ENCODE measurements around the gene SNX30.

The SNX30 gene

DNA sequence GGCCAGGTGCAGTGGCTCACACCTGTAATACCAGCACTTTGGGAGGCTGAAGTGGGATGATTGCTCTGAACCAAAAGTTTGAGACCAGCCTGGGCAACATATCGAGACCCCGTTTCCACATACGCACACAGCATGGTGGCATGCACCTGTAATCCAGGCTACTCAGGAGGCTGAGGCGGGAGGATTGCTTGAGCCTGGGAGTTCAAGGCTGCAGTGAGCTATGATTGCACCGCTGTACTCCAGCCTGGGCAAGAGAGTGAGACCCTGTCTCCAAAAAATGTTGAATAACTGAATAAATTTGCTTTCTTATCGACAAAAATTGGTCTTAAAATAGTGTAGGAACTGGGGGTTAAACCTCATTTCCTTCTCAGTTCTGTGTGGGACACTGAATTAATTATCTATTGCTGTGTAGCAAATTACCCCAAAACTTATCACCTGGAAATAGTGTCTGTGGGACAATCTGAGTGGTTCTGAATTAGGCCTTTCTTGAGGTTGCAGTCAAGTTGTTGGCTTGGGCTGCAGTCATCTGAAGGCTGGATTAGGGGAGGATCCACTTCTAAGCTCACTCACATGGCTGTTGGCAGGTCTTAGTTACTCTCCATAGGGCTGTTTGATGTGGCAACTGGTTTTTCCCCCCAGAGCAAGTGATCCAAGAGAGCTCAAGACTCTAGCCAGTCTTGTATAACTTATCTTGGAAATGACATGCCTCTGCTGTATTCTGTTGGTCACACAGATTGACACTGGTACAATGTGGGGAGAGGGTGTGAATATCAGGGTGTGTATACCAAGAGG is 2.0 kb downstream of the SNX30 start:
- DNase-seq (ENCODE audit: low read depth, low spot score), result no peak

- no peak for DNase-seq (ENCODE audit: low read depth, low spot score)
Observed at GRCh38 chr9:112753725-112754124, 3.2 kb downstream of the SNX30 start.

- DNase-seq (ENCODE audit: low read depth, low spot score), result no peak
Observed at GRCh38 chr9:112754578-112754977, 4.0 kb downstream of the SNX30 start.

DNA sequence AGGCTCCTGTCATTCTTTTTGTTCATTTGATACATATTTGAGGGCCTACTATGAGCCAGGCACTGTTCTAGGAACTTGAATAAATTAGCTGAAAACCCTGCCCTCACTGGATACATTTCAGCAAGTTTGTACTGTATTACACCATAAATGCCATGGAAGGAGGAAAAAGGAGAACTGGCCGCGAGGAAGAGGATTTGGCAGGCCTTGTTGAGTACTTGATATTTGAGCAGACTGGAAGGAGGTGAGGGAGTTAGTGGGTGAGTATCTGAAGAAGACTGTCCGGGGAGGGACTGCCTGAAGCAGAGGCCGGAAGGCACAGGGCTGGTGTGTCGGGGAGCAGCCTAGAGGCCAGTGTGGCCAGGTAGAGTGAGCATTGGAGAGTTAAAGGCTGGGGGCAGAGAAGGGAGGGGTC is 4.5 kb downstream of the SNX30 start:
- DNase-seq (ENCODE audit: low read depth, low spot score), result no peak

DNA sequence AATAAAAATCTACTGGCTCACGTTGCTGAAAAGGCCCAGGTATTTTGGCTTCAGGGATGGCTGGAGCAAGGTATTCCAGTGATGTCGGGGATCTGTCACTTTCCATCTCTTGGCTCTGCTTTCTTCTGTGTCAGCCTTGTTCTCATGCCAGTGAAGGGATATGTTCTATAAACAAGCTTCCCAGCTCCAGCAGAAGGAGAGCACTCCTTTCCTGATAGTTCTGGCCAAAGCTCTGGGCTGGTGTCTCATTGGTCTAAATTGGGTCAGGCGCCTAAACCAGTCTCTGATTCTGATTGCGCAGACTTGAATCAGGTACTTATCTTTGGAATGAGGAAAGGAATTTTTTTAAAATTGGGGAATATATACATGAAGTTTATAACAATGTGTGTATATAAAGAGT is 5.1 kb downstream of the SNX30 start:
- no peak for DNase-seq (ENCODE audit: low read depth, low spot score)

GRCh38 chr9:112757282-112757883 is 6.8 kb downstream of the SNX30 start:
- no peak for DNase-seq (ENCODE audit: low read depth, low spot score)

DNA sequence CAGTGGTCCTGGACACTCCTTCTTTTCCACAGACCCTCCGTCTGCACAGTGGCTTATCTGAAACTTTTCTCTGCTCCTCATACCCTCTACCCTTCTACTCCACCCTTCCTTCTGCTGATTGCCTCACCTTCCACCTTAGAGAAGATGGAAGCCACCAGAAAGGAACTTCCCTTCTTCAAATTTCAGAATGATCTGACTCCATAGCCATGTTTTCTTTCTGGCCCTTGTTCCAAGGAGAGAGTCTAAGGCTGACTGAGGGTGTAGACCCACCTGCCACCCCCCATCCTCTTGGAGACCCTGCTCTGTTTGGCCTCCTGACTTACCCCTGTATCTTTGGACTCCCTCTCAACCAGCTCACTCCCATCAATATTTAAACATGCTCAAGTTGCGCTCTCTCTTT is 7.4 kb downstream of the SNX30 start:
- no peak for DNase-seq (ENCODE audit: low read depth, low spot score)

- no peak for DNase-seq (ENCODE audit: low read depth, low spot score)
Observed at GRCh38 chr9:112760821-112761220, 10.3 kb downstream of the SNX30 start.

- no peak for DNase-seq (ENCODE audit: low read depth, low spot score)
Observed at GRCh38 chr9:112761912-112762655, 11.5 kb downstream of the SNX30 start.

DNA sequence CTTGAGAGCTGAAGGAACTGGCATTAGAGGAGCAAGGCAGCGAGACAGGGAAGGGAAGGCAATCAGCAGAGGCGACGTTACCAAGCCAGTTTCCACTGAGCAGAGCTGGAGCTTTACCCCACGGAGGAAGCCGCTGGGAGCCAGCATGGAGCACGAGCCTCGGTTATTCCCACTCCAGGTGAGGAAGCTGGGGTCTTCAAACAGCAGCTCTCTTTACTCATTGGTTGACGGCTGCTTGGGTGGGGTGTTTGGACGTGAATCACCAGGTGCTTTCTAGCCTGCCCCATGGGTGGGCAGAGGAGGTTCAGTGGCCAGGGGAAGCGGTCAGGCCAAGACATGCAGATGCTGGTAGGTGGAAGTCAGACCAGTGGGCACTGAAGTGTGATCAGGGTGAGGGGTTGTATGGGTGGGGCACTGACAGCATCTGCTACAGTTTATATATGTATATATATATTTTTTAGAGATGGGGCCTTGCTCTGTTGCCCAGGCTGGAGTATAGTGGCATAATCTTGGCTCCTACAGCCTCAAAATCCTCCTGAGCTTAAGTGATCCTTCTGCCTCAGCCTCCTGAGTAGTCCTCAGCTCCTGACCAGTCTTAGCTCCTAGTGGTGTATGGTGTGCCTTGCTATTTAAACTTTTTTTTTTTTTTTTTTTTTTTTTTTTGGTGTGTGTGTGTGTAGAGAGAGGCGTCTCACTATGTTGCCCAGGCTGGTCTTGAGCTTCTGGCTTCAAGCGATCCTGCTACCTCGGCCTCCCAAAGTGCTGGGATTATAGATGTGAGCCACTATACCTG is 12.4 kb downstream of the SNX30 start:
- no peak for DNase-seq (ENCODE audit: low read depth, low spot score)

- no peak for DNase-seq (ENCODE audit: low read depth, low spot score)
Observed at GRCh38 chr9:112764344-112764743, 13.8 kb downstream of the SNX30 start.

DNA sequence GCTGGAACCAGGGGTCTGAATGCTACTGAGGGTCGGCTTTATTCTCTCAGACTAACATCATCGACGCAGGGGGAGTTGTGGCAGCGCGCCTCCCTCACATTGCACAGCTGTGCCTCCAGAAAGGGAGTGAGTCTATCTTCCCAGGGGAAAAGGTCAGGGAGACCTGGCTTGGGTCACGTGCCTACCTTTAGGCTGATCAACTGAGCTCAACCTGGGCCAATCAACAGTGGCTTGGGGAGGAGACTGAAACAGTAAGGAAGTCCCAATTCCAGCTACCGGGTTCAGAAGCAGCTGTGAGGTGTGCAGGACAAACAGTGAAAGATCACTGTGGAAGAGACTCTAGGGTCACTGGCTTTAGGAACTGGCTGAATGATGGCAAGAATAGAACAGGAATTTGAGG is 14.3 kb downstream of the SNX30 start:
- DNase-seq (ENCODE audit: low read depth, low spot score), result no peak

DNA sequence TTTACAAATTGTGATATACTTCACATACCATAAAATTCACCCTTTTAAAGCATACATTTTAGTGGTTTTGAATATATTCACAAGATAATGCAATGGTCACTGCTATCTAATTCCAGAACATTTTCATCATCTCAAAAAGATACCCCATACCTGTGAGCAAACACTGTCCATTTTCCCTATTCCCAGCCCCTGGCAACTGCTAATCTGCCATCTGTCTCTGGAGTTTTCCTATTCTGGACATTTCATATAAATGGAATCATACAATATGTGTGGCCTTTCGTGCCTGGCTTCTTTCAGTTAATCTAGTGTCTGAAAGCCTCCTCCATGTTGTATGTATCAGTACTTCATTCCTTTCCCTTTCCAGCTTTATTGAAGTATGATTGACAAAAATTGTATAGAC is 14.7 kb downstream of the SNX30 start:
- no peak for DNase-seq (ENCODE audit: low read depth, low spot score)

GRCh38 chr9:112771359-112772214 is 21.0 kb downstream of the SNX30 start:
- no peak for DNase-seq (ENCODE audit: low read depth, low spot score)

DNA sequence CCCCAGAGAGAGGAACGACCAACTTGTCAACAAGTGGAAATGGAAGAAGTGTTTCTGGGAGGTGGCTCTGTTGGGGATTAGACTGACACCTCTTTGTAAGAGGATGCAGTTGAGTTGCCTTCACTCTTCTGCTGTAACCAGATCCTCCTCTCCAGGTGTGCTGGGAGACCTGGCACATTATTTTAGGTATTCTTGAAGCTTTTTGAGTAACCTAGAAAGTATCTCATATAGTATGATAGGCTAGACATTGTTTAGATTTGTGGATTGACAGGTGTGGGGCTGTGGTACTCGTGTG is 21.6 kb downstream of the SNX30 start:
- no peak for DNase-seq (ENCODE audit: low read depth, low spot score)

- DNase-seq (ENCODE audit: low read depth, low spot score), result no peak
Observed at GRCh38 chr9:112772551-112772950, 22.0 kb downstream of the SNX30 start.

- DNase-seq (ENCODE audit: low read depth, low spot score), result no peak
Observed at GRCh38 chr9:112774006-112774996, 23.7 kb downstream of the SNX30 start.

DNA sequence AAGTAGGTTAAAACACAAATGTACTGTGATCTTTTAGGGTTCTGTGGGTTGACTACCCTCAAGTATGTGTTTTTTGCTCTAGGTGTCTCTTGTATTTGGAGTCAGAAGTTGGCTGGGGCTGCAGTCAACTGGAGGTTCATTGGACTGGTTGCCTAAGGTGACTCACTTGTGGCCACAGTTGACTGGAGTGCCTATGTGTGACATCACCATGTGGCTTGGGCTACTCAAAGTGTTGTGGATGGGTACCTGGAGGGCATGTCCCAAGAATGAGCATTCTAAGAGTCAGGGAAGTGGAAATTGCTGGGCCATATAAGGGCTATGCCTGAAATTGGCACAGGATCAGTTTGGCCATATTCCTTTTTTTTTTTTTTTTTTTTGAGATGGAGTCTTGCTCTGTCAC is 27.4 kb downstream of the SNX30 start:
- no peak for DNase-seq (ENCODE audit: low read depth, low spot score)

DNA sequence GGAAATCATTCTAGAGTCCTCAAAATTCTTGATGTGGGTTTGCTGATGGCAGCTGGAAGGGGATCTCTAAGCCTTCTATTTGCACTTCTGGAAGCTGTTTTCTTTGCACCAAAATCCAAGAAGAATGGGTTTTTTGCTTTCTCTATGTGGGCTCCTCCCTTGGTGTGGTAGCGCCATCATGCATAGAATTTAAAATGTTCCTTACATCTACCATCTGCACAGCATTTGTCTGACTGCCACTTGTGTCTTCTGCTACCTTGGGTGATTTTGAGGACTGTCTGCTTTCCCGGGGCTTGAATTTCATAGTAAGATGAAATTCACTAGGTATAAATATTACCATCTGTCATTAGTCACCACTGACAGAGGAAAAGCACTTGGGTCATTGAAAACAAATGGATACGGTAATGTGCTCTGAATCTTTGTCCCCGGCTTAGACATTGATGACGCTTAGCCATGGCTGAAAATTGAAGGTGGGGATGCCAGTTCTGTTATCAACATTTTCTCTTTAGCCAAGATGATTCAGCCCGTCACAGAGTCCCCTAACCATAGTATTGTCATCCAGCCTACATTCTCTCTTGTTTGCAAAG is 30.0 kb downstream of the SNX30 start:
- no peak for DNase-seq (ENCODE audit: low read depth, low spot score)

GRCh38 chr9:112782218-112782617 is 31.7 kb downstream of the SNX30 start:
- DNase-seq (ENCODE audit: low read depth, low spot score), result no peak

Measured in brain pericyte (primary cell).